Measurements from ENCODE around the gene PHRF1. TPM values are rescaled to one million over a fixed set of nuclear protein-coding genes. Genes with fewer than 3 reads are reported as not detected.

The PHRF1 gene
- total RNA-seq, 6 experiments from 2014 or later = 15.4 to 21.9 (median 20.3) TPM

GRCh38 chr11:609341-609811 lies 33.1 kb downstream of the PHRF1 start:
- peaks cover 0 to 60% (median 29%) of the 10 kb centered on the region in 4 donors for H3K4me1 ChIP-seq
- H3K27me3 ChIP-seq = no peaks in the 10 kb centered on the region
- intact Hi-C loops (cut with DNase I) = no loop called here
- H3K27ac ChIP-seq = peak overlapping the region in 1 of 3 donors; percentile 4
- DNase-seq (no peak), ATAC-seq (no peak)
- TF ChIP-seq POLR2A (IDR thresholded peaks at IDR 0.05) (no peak), CTCF (IDR thresholded peaks at IDR 0.05) (no peak)
- H3K36me3 ChIP-seq = peaks cover 6 to 84% (median 49%) of the 10 kb centered on the region in 4 donors
- no peak overlapping the region for H3K4me3 ChIP-seq
- 93% methylated on average over 6 of the region's 28 CpGs for WGBS (ENCODE audit: insufficient coverage, low coverage, low lambda C conversion rate, missing lambda C conversion rate)
- H3K9me3 ChIP-seq = no peaks in the 10 kb centered on the region

GRCh38 chr11:610146-610801 lies 34.0 kb downstream of the PHRF1 start:
- intact Hi-C loops (cut with DNase I) = loop anchor here in 1 of 2 donors (5.0 kb wide), 1 partner anchor 53 kb away; no protein-coding TSS in a partner anchor
- Histone ChIP-seq H3K27ac (peak overlapping the region in 1 of 3 donors; percentile 53), H3K4me3 (no peak overlapping the region), H3K27me3 (no peaks in the 10 kb centered on the region), H3K4me1 (peaks cover 0 to 69% (median 31%) of the 10 kb centered on the region in 4 donors), H3K36me3 (peaks cover 6 to 75% (median 41%) of the 10 kb centered on the region in 4 donors), H3K9me3 (no peaks in the 10 kb centered on the region)
- 75% methylated on average over 4 of the region's 18 CpGs for WGBS (ENCODE audit: insufficient coverage, low coverage, low lambda C conversion rate, missing lambda C conversion rate)
- peak in 1 of 3 donors; percentile 49 for DNase-seq
- TF ChIP-seq POLR2A (IDR thresholded peaks at IDR 0.05) (no peak), CTCF (IDR thresholded peaks at IDR 0.05) (no peak)
- ATAC-seq = no peak

GRCh38 chr11:611001-611996 lies 35.0 kb downstream of the PHRF1 start:
- TF ChIP-seq CTCF (IDR thresholded peaks at IDR 0.05) = no peak
- TF ChIP-seq POLR2A (IDR thresholded peaks at IDR 0.05) = no peak
- peaks cover 6 to 64% (median 34%) of the 10 kb centered on the region in 4 donors for H3K36me3 ChIP-seq
- no peaks in the 10 kb centered on the region for H3K27me3 ChIP-seq
- ATAC-seq = peak in 2 of 4 donors; percentile 1 to 3
- peak in 2 of 3 donors; percentile 79 to 80 for DNase-seq
- intact Hi-C loops (cut with DNase I) = loop anchor here in 1 of 2 donors (5.0 kb wide), 1 partner anchor 54 kb away; no protein-coding TSS in a partner anchor
- H3K4me3 ChIP-seq = no peak overlapping the region
- H3K4me1 ChIP-seq = peaks cover 0 to 67% (median 33%) of the 10 kb centered on the region in 4 donors
- WGBS (ENCODE audit: insufficient coverage, low coverage, low lambda C conversion rate, missing lambda C conversion rate) = 43% methylated on average over 9 of the region's 49 CpGs
- H3K27ac ChIP-seq = peak overlapping the region in 1 of 3 donors; percentile 64
- no peaks in the 10 kb centered on the region for H3K9me3 ChIP-seq

GRCh38 chr11:612201-612960 lies 36.1 kb downstream of the PHRF1 start:
- Histone ChIP-seq H3K9me3 (no peaks in the 10 kb centered on the region), H3K4me3 (no peak overlapping the region), H3K27me3 (no peaks in the 10 kb centered on the region), H3K36me3 (peaks cover 6 to 54% (median 30%) of the 10 kb centered on the region in 4 donors), H3K27ac (peak overlapping the region in 2 of 3 donors; percentile 28 to 64), H3K4me1 (peaks cover 0 to 63% (median 31%) of the 10 kb centered on the region in 4 donors)
- ATAC-seq = peak; percentile 26 to 50 (median 38)
- TF ChIP-seq CTCF (IDR thresholded peaks at IDR 0.05) (peak; percentile 32 to 50 (median 44)), POLR2A (IDR thresholded peaks at IDR 0.05) (no peak)
- peak; percentile 77 to 96 (median 91) for DNase-seq
- intact Hi-C loops (cut with DNase I) = loop anchor here in 1 of 2 donors (5.0 kb wide), 1 partner anchor 55 kb away; no protein-coding TSS in a partner anchor
- 18% methylated on average over 3 of the region's 27 CpGs for WGBS (ENCODE audit: insufficient coverage, low coverage, low lambda C conversion rate, missing lambda C conversion rate)
